Measurements from ENCODE around the gene DST. TPM values are rescaled to one million over a fixed set of nuclear protein-coding genes. Genes with fewer than 3 reads are reported as not detected.

DST gene
- total RNA-seq, 4 donors from 2014 or later = 331 to 417 (median 368) TPM

- no peak for DNase-seq (ENCODE audit: low spot score in 2 of 2)
- H3K27ac ChIP-seq = peak overlapping the region in 1 of 4 donors; percentile 91
- TF ChIP-seq, protein P1, sequence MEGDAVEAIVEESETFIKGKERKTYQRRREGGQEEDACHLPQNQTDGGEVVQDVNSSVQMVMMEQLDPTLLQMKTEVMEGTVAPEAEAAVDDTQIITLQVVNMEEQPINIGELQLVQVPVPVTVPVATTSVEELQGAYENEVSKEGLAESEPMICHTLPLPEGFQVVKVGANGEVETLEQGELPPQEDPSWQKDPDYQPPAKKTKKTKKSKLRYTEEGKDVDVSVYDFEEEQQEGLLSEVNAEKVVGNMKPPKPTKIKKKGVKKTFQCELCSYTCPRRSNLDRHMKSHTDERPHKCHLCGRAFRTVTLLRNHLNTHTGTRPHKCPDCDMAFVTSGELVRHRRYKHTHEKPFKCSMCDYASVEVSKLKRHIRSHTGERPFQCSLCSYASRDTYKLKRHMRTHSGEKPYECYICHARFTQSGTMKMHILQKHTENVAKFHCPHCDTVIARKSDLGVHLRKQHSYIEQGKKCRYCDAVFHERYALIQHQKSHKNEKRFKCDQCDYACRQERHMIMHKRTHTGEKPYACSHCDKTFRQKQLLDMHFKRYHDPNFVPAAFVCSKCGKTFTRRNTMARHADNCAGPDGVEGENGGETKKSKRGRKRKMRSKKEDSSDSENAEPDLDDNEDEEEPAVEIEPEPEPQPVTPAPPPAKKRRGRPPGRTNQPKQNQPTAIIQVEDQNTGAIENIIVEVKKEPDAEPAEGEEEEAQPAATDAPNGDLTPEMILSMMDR (IDR thresholded peaks at IDR 0.05) = no peak
- no peak for TF ChIP-seq EP300 (IDR thresholded peaks at IDR 0.05)
- TF ChIP-seq POLR2A (IDR thresholded peaks at IDR 0.05) = no peak
- H3K4me1 ChIP-seq = peaks cover 0 to 93% (median 28%) of the 10 kb centered on the region in 4 donors
- no peak overlapping the region for H3K4me3 ChIP-seq
- H3K36me3 ChIP-seq = no peaks in the 10 kb centered on the region
- no peaks in the 10 kb centered on the region for H3K9me3 ChIP-seq
- 94 to 97% methylated on average over 1 of the region's 1 CpG for WGBS, 2 donors
- no peaks in the 10 kb centered on the region for H3K27me3 ChIP-seq
Observed at GRCh38 chr6:56689663-56690062, 47.0 kb upstream of the DST start.

DNA sequence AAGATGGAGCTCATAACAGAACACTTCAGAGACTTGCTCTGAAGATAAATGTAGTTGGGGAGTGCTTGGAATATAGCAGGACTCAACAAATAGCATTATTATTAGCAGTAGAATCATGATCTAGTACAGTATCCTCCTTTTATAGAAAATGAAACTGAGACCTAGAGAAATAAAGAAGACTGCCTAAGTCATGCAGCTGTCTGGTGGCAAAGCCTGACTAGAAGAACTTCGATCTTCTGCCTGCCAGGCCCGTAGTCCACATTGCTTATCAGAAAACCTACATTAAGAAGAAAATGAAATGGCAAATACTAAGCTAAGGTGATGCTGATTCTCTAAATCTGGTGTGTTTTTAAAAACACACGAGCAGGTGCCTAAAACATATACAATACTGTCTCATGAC lies 46.4 kb upstream of the DST start:
- 50 to 78% methylated on average over 3 of the region's 3 CpGs for whole genome bisulfite sequencing, 2 donors
- no peak for DNase-seq (ENCODE audit: low spot score in 2 of 2)
- Histone ChIP-seq H3K4me1 (peaks cover 0 to 97% (median 33%) of the 10 kb centered on the region in 4 donors), H3K27me3 (no peaks in the 10 kb centered on the region), H3K27ac (peak overlapping the region in 3 of 4 donors; percentile 1 to 65 (median 27)), H3K4me3 (no peak overlapping the region), H3K36me3 (no peaks in the 10 kb centered on the region), H3K9me3 (no peaks in the 10 kb centered on the region)
- no peak for TF ChIP-seq EP300 (IDR thresholded peaks at IDR 0.05)
- TF ChIP-seq POLR2A (IDR thresholded peaks at IDR 0.05) = no peak
- TF ChIP-seq, protein P1 (IDR thresholded peaks at IDR 0.05) = no peak

GRCh38 chr6:56688521-56688920 lies 45.8 kb upstream of the DST start:
- H3K4me1 ChIP-seq = peaks cover 0 to 97% (median 32%) of the 10 kb centered on the region in 4 donors
- TF ChIP-seq EP300 (IDR thresholded peaks at IDR 0.05) = no peak
- no peak for TF ChIP-seq POLR2A (IDR thresholded peaks at IDR 0.05)
- TF ChIP-seq, protein P1 (IDR thresholded peaks at IDR 0.05) = no peak
- peak overlapping the region in 2 of 4 donors; percentile 27 to 65 for H3K27ac ChIP-seq
- no peak overlapping the region for H3K4me3 ChIP-seq
- no peaks in the 10 kb centered on the region for H3K36me3 ChIP-seq
- no peaks in the 10 kb centered on the region for H3K9me3 ChIP-seq
- H3K27me3 ChIP-seq = no peaks in the 10 kb centered on the region
- DNase-seq (ENCODE audit: low spot score in 2 of 2) = no peak
- WGBS, 2 donors = 72 to 78% methylated on average over 2 of the region's 2 CpGs

GRCh38 chr6:56687551-56687950 lies 44.9 kb upstream of the DST start:
- Histone ChIP-seq H3K4me1 (peaks cover 0 to 98% (median 28%) of the 10 kb centered on the region in 4 donors), H3K27ac (peak overlapping the region in 2 of 4 donors; percentile 21 to 30)
- 50 to 64% methylated on average over 1 of the region's 1 CpG for WGBS, 2 donors

DNA sequence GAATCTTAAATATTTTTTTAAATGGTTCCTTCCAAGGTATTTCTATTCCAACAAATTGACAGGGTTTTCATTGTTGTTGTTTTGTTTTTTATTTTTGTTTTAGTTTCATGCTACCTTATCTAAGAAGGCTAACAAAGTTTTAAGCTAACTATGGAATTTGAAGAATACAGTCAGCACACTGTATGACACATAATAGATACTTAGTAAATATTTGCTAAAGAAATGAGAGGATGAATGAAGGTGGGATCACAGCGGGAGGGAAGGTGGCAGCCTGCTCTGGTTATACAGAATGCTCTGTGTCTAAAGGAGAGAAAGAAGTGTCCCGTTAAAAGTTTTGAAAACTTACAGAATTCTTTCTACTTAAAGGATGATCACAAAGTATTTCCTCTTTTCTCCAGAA lies 43.7 kb upstream of the DST start:
- DNase-seq (ENCODE audit: low spot score in 2 of 2) = no peak
- Histone ChIP-seq H3K27me3 (no peaks in the 10 kb centered on the region), H3K4me1 (peaks cover 0 to 91% (median 26%) of the 10 kb centered on the region in 4 donors), H3K27ac (no peak overlapping the region), H3K4me3 (no peak overlapping the region), H3K36me3 (no peaks in the 10 kb centered on the region), H3K9me3 (no peaks in the 10 kb centered on the region)
- TF ChIP-seq, protein P1 (IDR thresholded peaks at IDR 0.05) = no peak
- 67 to 75% methylated on average over 2 of the region's 2 CpGs for WGBS, 2 donors

More at GRCh38 chr6:56687551-56687950, 44.9 kb upstream of the DST start:
- DNase-seq (ENCODE audit: low spot score in 2 of 2) = no peak
- no peaks in the 10 kb centered on the region for H3K36me3 ChIP-seq
- no peaks in the 10 kb centered on the region for H3K9me3 ChIP-seq
- TF ChIP-seq POLR2A (IDR thresholded peaks at IDR 0.05) = no peak
- TF ChIP-seq, protein P1 (IDR thresholded peaks at IDR 0.05) = no peak
- no peak for TF ChIP-seq EP300 (IDR thresholded peaks at IDR 0.05)
- H3K4me3 ChIP-seq = no peak overlapping the region
- H3K27me3 ChIP-seq = no peaks in the 10 kb centered on the region

All from tibial nerve (tissue), 4 donors.